SH-SY5Y (cell line): Measurements from ENCODE around the gene ARL2.

Source experiments
- GATA2 ChIP-seq: IDR thresholded peaks from 2 replicates; pipeline ENCODE4 v1.6.1; 2011; ENCODE audit warnings: mild to moderate bottlenecking, low read depth, low read length
- GATA3 ChIP-seq: IDR thresholded peaks from 2 replicates; pipeline ENCODE4 v1.6.1; 2011; ENCODE audit warnings: low read depth, mild to moderate bottlenecking, low read length, moderate library complexity

The ARL2 gene

GRCh38 chr11:65013888-65014725 is at the start of gene ARL2:
TSS of gene ARL2 (plus strand) at chr11:65014160. CDS start at chr11:65014208, 48 bp downstream.
- TF ChIP-seq GATA3 (no peak), GATA2 (no peak)

GRCh38 chr11:64967375-64967774 is 46.6 kb upstream of the ARL2 start:
- no peak for TF ChIP-seq GATA3
- TF ChIP-seq GATA2, result no peak

- TF ChIP-seq GATA3, result no peak
- no peak for TF ChIP-seq GATA2
Measured at GRCh38 chr11:64969209-64969608, 44.8 kb upstream of the ARL2 start.

GRCh38 chr11:64970731-64971151 is 43.2 kb upstream of the ARL2 start:
- TF ChIP-seq GATA2 (no peak), GATA3 (no peak)

- no peak for TF ChIP-seq GATA3
- no peak for TF ChIP-seq GATA2
Measured at GRCh38 chr11:64971421-64972233, 42.3 kb upstream of the ARL2 start, which contains the start of gene MAJIN. TSS of gene MAJIN (minus strand) at chr11:64972108. CDS start at chr11:64959405, 12,703 bp downstream.

- no peak for TF ChIP-seq GATA2
- TF ChIP-seq GATA3, result no peak
Measured at GRCh38 chr11:64974124-64974523, 39.8 kb upstream of the ARL2 start.

- no peak for TF ChIP-seq GATA3
- TF ChIP-seq GATA2, result no peak
Measured at GRCh38 chr11:64976651-64977050, 37.3 kb upstream of the ARL2 start.

- no peak for TF ChIP-seq GATA3
- TF ChIP-seq GATA2, result no peak
Measured at GRCh38 chr11:64987998-64988854, 25.7 kb upstream of the ARL2 start.

GRCh38 chr11:64989416-64989815 is 24.5 kb upstream of the ARL2 start:
- TF ChIP-seq GATA2 (no peak), GATA3 (no peak)

- TF ChIP-seq GATA3 (no peak), GATA2 (no peak)
Measured at GRCh38 chr11:64990222-64990923, 23.6 kb upstream of the ARL2 start.

GRCh38 chr11:64994318-64994717 is 19.6 kb upstream of the ARL2 start:
- TF ChIP-seq GATA3, result no peak
- TF ChIP-seq GATA2, result no peak

GRCh38 chr11:64996327-64996709 is 17.6 kb upstream of the ARL2 start:
- TF ChIP-seq GATA3 (no peak), GATA2 (no peak)

- TF ChIP-seq GATA3, result no peak
- no peak for TF ChIP-seq GATA2
Measured at GRCh38 chr11:64996710-64997380, 17.1 kb upstream of the ARL2 start, which contains the start of gene BATF2. TSS of gene BATF2 (minus strand) at chr11:64996971. CDS start at chr11:64996914, 57 bp downstream.
